Activated CD4-positive, alpha-beta T cell treated with anti-CD3 and anti-CD28 coated beads, Interleukin-2, amount 10 ng/mL, durations not matched to agents 7 days and 5 days (primary cell): Measurements from ENCODE around the gene MSX2. TPM values are rescaled to one million over a fixed set of nuclear protein-coding genes. Genes with fewer than 3 reads are reported as not detected.

Experiments
- CTCF ChIA-PET: fragments of 350-600 bp; sonication (Branson Sonifier 250); formaldehyde crosslinking; loops from one replicate; lab custom pipeline; 2021; ENCODE audit warnings: antibody characterized with exemption; lab: Charles Lee
- POLR2A ChIA-PET: fragments of 350-600 bp; sonication (Branson Sonifier 250); formaldehyde crosslinking; loops from one replicate; lab custom pipeline; 2021; ENCODE audit warnings: antibody characterized with exemption; lab: Charles Lee
- DNase-seq: peaks from one replicate; pipeline ENCODE4 v3.0.0-alpha.2; 2020
- H3K27ac Mint-ChIP-seq: one replicate; pipeline ENCODE4 v1.8.0; 2021; ENCODE audit warnings: mild to moderate bottlenecking, moderate library complexity, mixed read lengths
- H3K27me3 Mint-ChIP-seq: one replicate; pipeline ENCODE4 v1.8.0; 2021; ENCODE audit warnings: mixed read lengths
- H3K36me3 Mint-ChIP-seq: one replicate; pipeline ENCODE4 v1.8.0; 2021; ENCODE audit warnings: low read depth, mixed read lengths
- H3K4me1 Mint-ChIP-seq: one replicate; pipeline ENCODE4 v1.8.0; 2021; ENCODE audit warnings: mixed read lengths
- H3K4me3 Mint-ChIP-seq: one replicate; pipeline ENCODE4 v1.8.0; 2021; ENCODE audit warnings: mild to moderate bottlenecking, moderate library complexity, mixed read lengths
- H3K9me3 Mint-ChIP-seq: one replicate; pipeline ENCODE4 v1.8.0; 2021; ENCODE audit warnings: mixed read lengths
- total RNA-seq, 2 experiments: library from RNA; stranded (reverse); gene quantifications; one replicate each; pipeline ENCODE4 v1.2.3, GENCODE V29; 2021

The MSX2 gene
- total RNA-seq, 2 experiments from 2014 or later, result 0.17 TPM; not detected in 1

DNA sequence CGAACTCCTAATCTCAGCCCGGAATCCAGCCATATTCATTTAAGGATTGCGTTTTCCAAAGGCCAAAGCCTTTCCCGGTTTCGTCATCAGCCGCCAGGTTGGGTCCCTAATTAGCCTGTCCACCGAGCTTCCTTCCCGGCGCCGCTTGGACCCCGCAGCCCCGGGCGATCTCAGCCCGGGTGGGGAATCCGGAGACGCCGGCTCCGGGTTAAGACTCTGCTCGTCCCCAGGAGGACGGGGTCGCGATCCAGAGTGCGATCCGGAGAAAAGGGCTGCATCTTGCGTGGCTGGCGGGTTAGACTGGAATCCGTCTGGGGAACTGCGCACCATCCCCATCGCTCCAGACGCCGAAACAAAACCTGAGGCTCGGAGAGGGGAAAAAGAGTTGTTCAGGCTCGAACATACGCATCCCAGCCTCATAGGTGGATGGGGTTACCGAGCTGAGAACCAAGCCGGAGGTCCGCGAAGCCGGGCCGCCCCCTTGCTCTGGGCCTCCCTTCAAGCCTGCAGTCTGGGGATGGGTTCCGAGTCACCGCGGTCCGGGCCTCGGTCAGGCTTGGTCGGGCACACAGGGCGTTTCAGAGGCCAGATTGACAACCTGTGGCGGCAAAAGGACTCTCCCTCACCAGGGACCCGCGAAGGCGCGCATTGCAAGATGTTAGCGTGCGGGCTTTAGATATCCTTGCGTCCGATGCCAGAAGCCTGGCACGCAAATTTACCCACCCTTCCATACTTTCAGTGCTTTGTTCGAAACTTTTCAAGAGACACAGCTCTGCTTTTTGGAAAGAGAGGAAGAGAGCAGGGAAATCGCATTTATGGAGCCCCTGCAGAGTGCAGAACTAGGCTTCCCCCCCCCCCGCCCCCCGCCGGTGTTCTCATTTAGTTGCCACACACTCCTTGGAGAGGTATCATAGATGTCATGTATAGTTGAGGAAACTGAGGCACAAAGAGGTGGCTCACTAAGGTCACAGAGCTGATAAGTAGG, 7.9 kb downstream of the MSX2 start:
- no peak overlapping the region for H3K27ac Mint-ChIP-seq
- H3K27me3 Mint-ChIP-seq, result peaks cover 93% of the 10 kb centered on the region
- CTCF ChIA-PET, result no interaction called here
- H3K9me3 Mint-ChIP-seq, result no peaks in the 10 kb centered on the region
- DNase-seq, result no peak
- POLR2A ChIA-PET, result no interaction called here
- H3K4me3 Mint-ChIP-seq, result no peak overlapping the region
- peaks cover 2% of the 10 kb centered on the region for H3K4me1 Mint-ChIP-seq
- H3K36me3 Mint-ChIP-seq, result no peaks in the 10 kb centered on the region

GRCh38 chr5:174733091-174733690, 8.8 kb downstream of the MSX2 start:
- no peak overlapping the region for H3K4me3 Mint-ChIP-seq
- POLR2A ChIA-PET, result no interaction called here
- no peaks in the 10 kb centered on the region for H3K9me3 Mint-ChIP-seq

GRCh38 chr5:174733836-174734235, 9.5 kb downstream of the MSX2 start:
- CTCF ChIA-PET, result interaction anchor here (0.6 kb wide), 1 partner anchor 373 kb away, joined by 3 read pairs; no protein-coding TSS in a partner anchor
- Mint-ChIP-seq H3K36me3 (no peaks in the 10 kb centered on the region), H3K4me3 (no peak overlapping the region), H3K4me1 (peaks cover 2% of the 10 kb centered on the region), H3K27me3 (peaks cover 81% of the 10 kb centered on the region), H3K9me3 (no peaks in the 10 kb centered on the region), H3K27ac (no peak overlapping the region)
- DNase-seq, result no peak
- POLR2A ChIA-PET, result no interaction called here

More at GRCh38 chr5:174733091-174733690, 8.8 kb downstream of the MSX2 start:
- no peak overlapping the region for H3K27ac Mint-ChIP-seq
- no peak for DNase-seq
- H3K36me3 Mint-ChIP-seq, result no peaks in the 10 kb centered on the region
- H3K4me1 Mint-ChIP-seq, result peaks cover 2% of the 10 kb centered on the region
- CTCF ChIA-PET, result no interaction called here
- peaks cover 87% of the 10 kb centered on the region for H3K27me3 Mint-ChIP-seq

DNA sequence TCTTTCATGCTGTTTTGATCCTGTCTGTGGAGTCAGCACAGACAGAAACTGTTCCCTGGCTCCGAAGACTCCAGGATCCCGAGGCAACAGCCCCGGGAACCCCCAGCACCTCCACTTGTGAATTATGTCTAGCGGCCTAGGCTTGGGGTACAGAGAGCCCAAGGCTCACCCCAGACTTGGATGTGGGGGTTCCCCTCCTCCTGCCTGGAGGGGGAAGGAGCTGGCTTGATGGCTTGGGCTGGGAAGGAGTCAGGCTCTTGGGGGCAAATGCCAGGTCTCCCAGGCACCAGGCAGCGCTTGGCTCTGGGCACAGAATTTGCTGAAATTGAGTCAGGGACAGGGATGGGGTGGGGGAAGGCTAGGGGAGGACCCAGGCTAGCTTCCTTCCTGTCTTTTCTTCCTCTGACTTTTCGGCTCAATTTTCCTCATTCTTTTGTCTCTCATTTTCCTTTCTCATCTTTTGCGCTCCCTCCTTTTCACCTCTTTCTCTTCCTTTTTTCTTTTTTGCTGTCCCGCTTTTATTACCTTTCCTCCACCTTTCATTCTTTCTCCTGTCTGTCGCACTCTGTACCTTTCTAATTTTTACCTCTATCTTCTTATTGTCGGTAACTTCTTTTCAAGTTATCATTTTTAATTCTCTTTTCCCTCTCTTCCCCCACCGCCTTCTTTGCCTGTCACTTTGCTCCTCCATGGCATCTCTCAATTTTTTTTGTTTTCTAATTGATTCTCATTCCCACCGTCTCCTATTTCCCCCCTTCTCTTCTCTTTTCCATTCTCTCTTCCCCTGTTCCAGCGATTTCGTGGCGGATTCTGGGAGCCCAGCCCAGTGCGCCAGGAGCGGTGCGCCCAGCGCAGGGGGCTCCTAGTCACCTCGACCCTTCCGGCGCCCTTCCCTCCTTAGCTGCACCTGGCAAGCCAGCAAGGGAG, 10.5 kb downstream of the MSX2 start:
- Mint-ChIP-seq H3K36me3 (no peaks in the 10 kb centered on the region), H3K4me1 (peaks cover 2% of the 10 kb centered on the region), H3K9me3 (no peaks in the 10 kb centered on the region), H3K27ac (no peak overlapping the region), H3K27me3 (peaks cover 73% of the 10 kb centered on the region), H3K4me3 (no peak overlapping the region)
- DNase-seq, result no peak
- CTCF ChIA-PET, result interaction anchor here (0.6 kb wide), 1 partner anchor 374 kb away, joined by 3 read pairs; no protein-coding TSS in a partner anchor
- POLR2A ChIA-PET, result no interaction called here

DNA sequence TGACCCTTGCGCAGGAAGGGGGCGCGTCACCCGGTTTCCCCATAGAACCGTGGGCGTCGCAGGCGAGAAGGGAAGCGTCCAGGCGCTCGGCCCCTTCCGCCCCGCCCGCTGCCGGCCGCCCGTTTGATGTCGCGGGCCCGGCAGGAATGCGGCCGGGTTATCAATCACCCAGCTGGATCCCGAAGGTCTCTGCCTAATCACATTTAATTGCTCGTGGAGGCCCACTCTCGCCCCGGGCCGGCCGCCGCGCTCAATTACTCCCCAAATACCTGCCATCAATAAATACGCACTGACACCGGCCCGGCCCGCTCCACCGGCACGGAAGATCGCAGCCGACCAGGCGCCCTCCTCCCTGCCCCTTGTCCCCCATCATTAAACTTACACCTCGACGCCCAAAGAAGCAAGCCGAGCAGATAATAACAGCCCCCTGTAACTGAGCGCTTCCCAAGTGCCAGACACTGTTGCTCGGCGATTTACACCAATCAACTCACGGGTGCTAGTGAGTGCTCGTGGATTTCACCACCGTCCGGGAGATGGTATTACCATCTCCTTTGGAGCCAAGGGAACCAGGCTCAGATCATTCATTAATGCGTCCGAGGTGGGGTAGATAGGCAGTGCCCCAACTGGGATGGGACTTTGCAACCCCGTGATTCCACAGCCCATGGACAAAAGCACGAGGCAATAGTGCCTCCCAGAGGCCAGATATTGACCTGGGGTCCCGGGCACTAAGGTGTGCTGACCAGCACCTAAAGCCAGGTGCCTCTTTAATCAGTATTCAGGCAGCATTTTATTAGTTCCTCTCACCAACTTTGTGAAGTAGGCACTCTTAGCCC, 11.3 kb downstream of the MSX2 start:
- POLR2A ChIA-PET, result interaction anchor here (0.6 kb wide), 1 partner anchor 11 kb away, joined by 3 read pairs; no protein-coding TSS in a partner anchor
- no peak overlapping the region for H3K27ac Mint-ChIP-seq
- H3K36me3 Mint-ChIP-seq, result no peaks in the 10 kb centered on the region
- H3K4me3 Mint-ChIP-seq, result no peak overlapping the region
- DNase-seq, result no peak
- no peaks in the 10 kb centered on the region for H3K9me3 Mint-ChIP-seq
- peaks cover 66% of the 10 kb centered on the region for H3K27me3 Mint-ChIP-seq
- CTCF ChIA-PET, result no interaction called here
- peaks cover 2% of the 10 kb centered on the region for H3K4me1 Mint-ChIP-seq

DNA sequence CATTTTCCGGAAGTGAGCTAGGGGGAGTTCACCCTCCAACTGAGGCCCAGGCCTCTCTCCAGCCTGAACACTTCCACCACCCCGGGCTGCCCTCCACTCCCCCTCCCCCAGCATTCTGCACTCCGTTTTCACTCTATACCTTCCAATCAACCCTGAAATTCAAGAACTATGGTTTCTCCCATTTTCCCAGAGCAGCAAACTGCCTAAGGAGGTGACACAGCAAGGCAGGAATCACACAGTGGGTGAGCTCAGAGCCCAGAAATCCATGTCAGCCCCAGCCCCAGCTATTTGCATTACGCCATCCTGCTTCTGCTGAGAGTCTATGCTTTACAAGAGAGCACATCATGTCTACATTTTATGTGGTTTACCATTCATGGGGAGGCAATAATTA, 11.9 kb downstream of the MSX2 start:
- H3K9me3 Mint-ChIP-seq, result no peaks in the 10 kb centered on the region
- H3K27me3 Mint-ChIP-seq, result peaks cover 60% of the 10 kb centered on the region
- peaks cover 2% of the 10 kb centered on the region for H3K4me1 Mint-ChIP-seq
- CTCF ChIA-PET, result no interaction called here
- DNase-seq, result no peak
- H3K27ac Mint-ChIP-seq, result no peak overlapping the region
- H3K4me3 Mint-ChIP-seq, result no peak overlapping the region
- H3K36me3 Mint-ChIP-seq, result no peaks in the 10 kb centered on the region
- POLR2A ChIA-PET, result interaction anchor here (0.6 kb wide), 1 partner anchor 11 kb away, joined by 3 read pairs; no protein-coding TSS in a partner anchor

- CTCF ChIA-PET, result no interaction called here
- Mint-ChIP-seq H3K27ac (no peak overlapping the region), H3K36me3 (no peaks in the 10 kb centered on the region), H3K4me3 (no peak overlapping the region), H3K27me3 (peaks cover 55% of the 10 kb centered on the region), H3K4me1 (peaks cover 2% of the 10 kb centered on the region), H3K9me3 (peaks cover 2% of the 10 kb centered on the region)
- POLR2A ChIA-PET, result no interaction called here
- no peak for DNase-seq
Observed at GRCh38 chr5:174736777-174737176, 12.4 kb downstream of the MSX2 start.

DNA sequence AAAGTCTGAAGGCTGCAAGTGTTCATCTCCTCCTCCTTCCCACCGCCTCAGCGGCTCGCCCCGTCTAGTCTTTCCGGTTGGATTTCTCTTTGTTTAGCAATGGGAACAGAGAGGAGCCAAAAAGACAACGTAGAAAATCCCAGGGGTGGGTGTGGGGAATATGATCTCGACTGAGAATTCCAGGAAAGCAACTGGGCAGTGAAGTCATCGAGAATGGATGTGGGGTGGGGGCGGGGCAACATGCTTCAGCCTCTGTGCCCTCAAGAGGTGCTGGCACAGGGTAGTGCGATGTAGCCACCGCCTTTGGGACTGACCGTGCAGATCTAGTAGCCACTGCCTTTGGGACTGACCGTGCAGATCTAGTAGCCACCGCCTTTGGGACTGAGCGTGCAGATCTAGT, 12.9 kb downstream of the MSX2 start:
- Mint-ChIP-seq H3K27me3 (peaks cover 52% of the 10 kb centered on the region), H3K36me3 (no peaks in the 10 kb centered on the region), H3K9me3 (peaks cover 2% of the 10 kb centered on the region), H3K4me1 (peaks cover 2% of the 10 kb centered on the region), H3K27ac (no peak overlapping the region), H3K4me3 (no peak overlapping the region)
- DNase-seq, result no peak
- CTCF ChIA-PET, result no interaction called here
- POLR2A ChIA-PET, result no interaction called here

DNA sequence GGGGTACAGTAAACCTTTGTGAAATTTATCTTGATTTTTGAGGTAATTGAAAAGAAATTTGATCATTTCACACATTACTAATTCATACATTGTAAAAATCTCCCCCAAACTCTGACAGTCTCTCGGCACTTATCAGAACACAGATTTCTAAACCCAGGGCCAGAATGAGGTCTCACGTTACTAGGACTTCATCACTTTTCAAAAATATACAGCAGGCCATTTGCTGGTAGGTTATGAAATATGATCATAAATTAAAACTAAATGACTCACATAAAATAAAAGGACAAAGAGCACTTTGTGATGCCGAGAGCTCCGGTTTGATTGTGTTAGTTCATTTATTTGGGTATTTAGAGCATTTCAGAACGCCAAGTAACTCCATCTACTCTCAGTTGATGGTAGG, 17.0 kb downstream of the MSX2 start:
- Mint-ChIP-seq H3K4me3 (no peak overlapping the region), H3K4me1 (no peaks in the 10 kb centered on the region), H3K9me3 (peaks cover 10% of the 10 kb centered on the region), H3K36me3 (peaks cover 2% of the 10 kb centered on the region), H3K27ac (no peak overlapping the region), H3K27me3 (peaks cover 15% of the 10 kb centered on the region)
- ChIA-PET CTCF (no interaction called here), POLR2A (no interaction called here)
- no peak for DNase-seq

- ChIA-PET POLR2A (no interaction called here), CTCF (no interaction called here)
- no peaks in the 10 kb centered on the region for H3K4me1 Mint-ChIP-seq
Observed at GRCh38 chr5:174744896-174745295, 20.5 kb downstream of the MSX2 start.

GRCh38 chr5:174745590-174746103, 21.3 kb downstream of the MSX2 start:
- H3K4me1 Mint-ChIP-seq, result no peaks in the 10 kb centered on the region

More at GRCh38 chr5:174744896-174745295, 20.5 kb downstream of the MSX2 start:
- Mint-ChIP-seq H3K27me3 (peaks cover 17% of the 10 kb centered on the region), H3K36me3 (peaks cover 2% of the 10 kb centered on the region), H3K27ac (no peak overlapping the region), H3K4me3 (no peak overlapping the region), H3K9me3 (peaks cover 10% of the 10 kb centered on the region)
- DNase-seq, result no peak

More at GRCh38 chr5:174745590-174746103, 21.3 kb downstream of the MSX2 start:
- Mint-ChIP-seq H3K27ac (no peak overlapping the region), H3K36me3 (peaks cover 2% of the 10 kb centered on the region), H3K4me3 (no peak overlapping the region), H3K9me3 (peaks cover 10% of the 10 kb centered on the region), H3K27me3 (peaks cover 24% of the 10 kb centered on the region)
- ChIA-PET POLR2A (no interaction called here), CTCF (no interaction called here)
- DNase-seq, result no peak
